ENCODE results near the gene EBF3.

EBF3 gene

GRCh38 chr10:129868449-129869035 lies 95.5 kb downstream of the EBF3 start:
- no peak for DNase-seq

- DNase-seq: no peak
Measured at GRCh38 chr10:129867631-129868179, 96.4 kb downstream of the EBF3 start.

- no peak for DNase-seq
Measured at GRCh38 chr10:129866894-129867293, 97.2 kb downstream of the EBF3 start.

- no peak for DNase-seq
Measured at GRCh38 chr10:129865960-129866359, 98.1 kb downstream of the EBF3 start.

- no peak for DNase-seq
Measured at GRCh38 chr10:129865413-129865812, 98.7 kb downstream of the EBF3 start.

GRCh38 chr10:129864601-129865126 lies 99.4 kb downstream of the EBF3 start:
- no peak for DNase-seq

GRCh38 chr10:129864082-129864481 lies 100.0 kb downstream of the EBF3 start:
- no peak for DNase-seq

GRCh38 chr10:129863201-129863663 lies 100.8 kb downstream of the EBF3 start:
- DNase-seq: no peak

GRCh38 chr10:129861776-129862531 lies 102.1 kb downstream of the EBF3 start:
- DNase-seq: peak; percentile 26

GRCh38 chr10:129860396-129860795 lies 103.7 kb downstream of the EBF3 start:
- no peak for DNase-seq

- DNase-seq: no peak
Measured at GRCh38 chr10:129859536-129859935, 104.5 kb downstream of the EBF3 start.

- DNase-seq: no peak
Measured at GRCh38 chr10:129857242-129857960, 106.7 kb downstream of the EBF3 start.

- DNase-seq: no peak
Measured at GRCh38 chr10:129855836-129856563, 108.1 kb downstream of the EBF3 start.

- DNase-seq: no peak
Measured at GRCh38 chr10:129854796-129855705, 109.0 kb downstream of the EBF3 start.

GRCh38 chr10:129854158-129854557 lies 109.9 kb downstream of the EBF3 start:
- DNase-seq: no peak

- DNase-seq: peak; percentile 52
Measured at GRCh38 chr10:129853562-129853903, 110.5 kb downstream of the EBF3 start.

GRCh38 chr10:129852829-129853561 lies 111.1 kb downstream of the EBF3 start:
- DNase-seq: peak; percentile 52

- no peak for DNase-seq
Measured at GRCh38 chr10:129851941-129852640, 112.0 kb downstream of the EBF3 start.

- DNase-seq: no peak
Measured at GRCh38 chr10:129850790-129851189, 113.3 kb downstream of the EBF3 start.

GRCh38 chr10:129850316-129850715 lies 113.8 kb downstream of the EBF3 start:
- DNase-seq: no peak
